ENCODE results near the gene RALY. TPM values are rescaled to one million over a fixed set of nuclear protein-coding genes. Genes with fewer than 3 reads are reported as not detected.

Gene RALY
- total and polyA plus RNA-seq, 9 donors = 51.7 to 131 (median 105) TPM

GRCh38 chr20:34011275-34011674 is 17.6 kb downstream of the RALY start:
- H3K4me1 ChIP-seq (ENCODE audit: insufficient read depth) = peaks cover 11% of the 10 kb centered on the region
- 94 to 99% (median 98%) methylated on average over 1 of the region's 1 CpG for WGBS, 3 donors
- intact Hi-C loops (cut with DNase I) = loop anchor here in 1 of 4 donors (5.0 kb wide), 1 partner anchor 859 kb away; no protein-coding TSS in a partner anchor

GRCh38 chr20:34012330-34012729 is 18.6 kb downstream of the RALY start:
- no peak for DNase-seq
- no peak overlapping the region for H3K27ac ChIP-seq
- no peak for TF ChIP-seq CTCF (IDR thresholded peaks at IDR 0.05)
- TF ChIP-seq EP300 (IDR thresholded peaks at IDR 0.05) = no peak
- TF ChIP-seq POLR2A (IDR thresholded peaks at IDR 0.05) = no peak
- no peaks in the 10 kb centered on the region for H3K27me3 ChIP-seq
- H3K9me3 ChIP-seq = no peaks in the 10 kb centered on the region
- intact Hi-C loops (cut with DNase I) = loop anchor here in 1 of 4 donors (5.0 kb wide), 1 partner anchor 860 kb away; no protein-coding TSS in a partner anchor
- H3K36me3 ChIP-seq = no peaks in the 10 kb centered on the region
- peaks cover 14% of the 10 kb centered on the region for H3K4me1 ChIP-seq (ENCODE audit: insufficient read depth)
- 91% methylated on average over 5 of the region's 5 CpGs for WGBS, 3 donors
- no peak overlapping the region for H3K4me3 ChIP-seq

More at GRCh38 chr20:34011275-34011674, 17.6 kb downstream of the RALY start:
- no peak for TF ChIP-seq POLR2A (IDR thresholded peaks at IDR 0.05)
- TF ChIP-seq EP300 (IDR thresholded peaks at IDR 0.05) = no peak
- TF ChIP-seq CTCF (IDR thresholded peaks at IDR 0.05) = no peak
- Histone ChIP-seq H3K27me3 (no peaks in the 10 kb centered on the region), H3K9me3 (no peaks in the 10 kb centered on the region), H3K36me3 (no peaks in the 10 kb centered on the region), H3K4me3 (no peak overlapping the region), H3K27ac (no peak overlapping the region)
- DNase-seq = no peak

- H3K36me3 ChIP-seq = no peaks in the 10 kb centered on the region
- H3K27me3 ChIP-seq = no peaks in the 10 kb centered on the region
- TF ChIP-seq CTCF (IDR thresholded peaks at IDR 0.05) (no peak), EP300 (IDR thresholded peaks at IDR 0.05) (no peak), POLR2A (IDR thresholded peaks at IDR 0.05) (no peak)
- no peak overlapping the region for H3K27ac ChIP-seq
- WGBS, 3 donors = 70 to 78% (median 74%) methylated on average over 3 of the region's 3 CpGs
- H3K4me3 ChIP-seq = no peak overlapping the region
- intact Hi-C loops (cut with DNase I) = loop anchor here in 1 of 4 donors (5.0 kb wide), 1 partner anchor 860 kb away; no protein-coding TSS in a partner anchor
- no peaks in the 10 kb centered on the region for H3K9me3 ChIP-seq
- no peak for DNase-seq
- H3K4me1 ChIP-seq (ENCODE audit: insufficient read depth) = peaks cover 14% of the 10 kb centered on the region
Observed at GRCh38 chr20:34012735-34013134, 19.0 kb downstream of the RALY start.

GRCh38 chr20:34013554-34013953 is 19.8 kb downstream of the RALY start:
- Histone ChIP-seq H3K27ac (no peak overlapping the region), H3K4me1 (ENCODE audit: insufficient read depth) (peaks cover 15% of the 10 kb centered on the region), H3K4me3 (no peak overlapping the region), H3K9me3 (no peaks in the 10 kb centered on the region), H3K36me3 (no peaks in the 10 kb centered on the region), H3K27me3 (no peaks in the 10 kb centered on the region)
- DNase-seq = no peak
- no peak for TF ChIP-seq CTCF (IDR thresholded peaks at IDR 0.05)
- no peak for TF ChIP-seq POLR2A (IDR thresholded peaks at IDR 0.05)
- no peak for TF ChIP-seq EP300 (IDR thresholded peaks at IDR 0.05)
- intact Hi-C loops (cut with DNase I) = loop anchor here in 1 of 4 donors (5.0 kb wide), 1 partner anchor 861 kb away; no protein-coding TSS in a partner anchor
- 90 to 94% (median 92%) methylated on average over 2 of the region's 2 CpGs for WGBS, 3 donors

Measured in ovary (tissue), 9 donors.